CD4-positive, alpha-beta T cell treated with Interleukin-2 at 100 ng/mL for 4 hours (primary cell): ENCODE data around the gene ERVW-1.
"Not testable (repeated sequence)": the region's sequence is repeated elsewhere in the genome, so short reads cannot be mapped to it uniquely, and the experiment has no call there.

ENCODE experiments used
- DNase-seq: peaks from one replicate; pipeline ENCODE4 v3.0.0-alpha.2; 2020; ENCODE audit warnings: low spot score

The ERVW-1 gene

GRCh38 chr7:92477681-92478080 lies at the start of gene ERVW-1:
TSS of gene ERVW-1 (minus strand) at chr7:92477946. CDS start at chr7:92470381, 7,565 bp downstream.
- DNase-seq = not testable (repeated sequence)

GRCh38 chr7:92523110-92523509 lies 45.4 kb upstream of the ERVW-1 start:
- no peak for DNase-seq

- no peak for DNase-seq
Observed at GRCh38 chr7:92520024-92520423, 42.3 kb upstream of the ERVW-1 start.

GRCh38 chr7:92517631-92518030 lies 39.9 kb upstream of the ERVW-1 start:
- no peak for DNase-seq

GRCh38 chr7:92513167-92513902 lies 35.6 kb upstream of the ERVW-1 start:
- DNase-seq = no peak

- no peak for DNase-seq
Observed at GRCh38 chr7:92508946-92509345, 31.2 kb upstream of the ERVW-1 start.

GRCh38 chr7:92506363-92506762 lies 28.6 kb upstream of the ERVW-1 start:
- no peak for DNase-seq

- DNase-seq = no peak
Observed at GRCh38 chr7:92504563-92504962, 26.8 kb upstream of the ERVW-1 start.

- DNase-seq = no peak
Observed at GRCh38 chr7:92503767-92504166, 26.0 kb upstream of the ERVW-1 start.

- DNase-seq = no peak
Observed at GRCh38 chr7:92498557-92498956, 20.8 kb upstream of the ERVW-1 start.

GRCh38 chr7:92496876-92497275 lies 19.1 kb upstream of the ERVW-1 start:
- no peak for DNase-seq

- no peak for DNase-seq
Observed at GRCh38 chr7:92489634-92490033, 11.9 kb upstream of the ERVW-1 start.

- no peak for DNase-seq
Observed at GRCh38 chr7:92487804-92488203, 10.1 kb upstream of the ERVW-1 start.

GRCh38 chr7:92485974-92486373 lies 8.2 kb upstream of the ERVW-1 start:
- no peak for DNase-seq

GRCh38 chr7:92485267-92485892 lies 7.6 kb upstream of the ERVW-1 start:
- no peak for DNase-seq

- DNase-seq = not testable (repeated sequence)
Observed at GRCh38 chr7:92484226-92484625, 6.5 kb upstream of the ERVW-1 start.

GRCh38 chr7:92483624-92484023 lies 5.9 kb upstream of the ERVW-1 start:
- not testable (repeated sequence) for DNase-seq

- DNase-seq = not testable (repeated sequence)
Observed at GRCh38 chr7:92479146-92479545, 1.4 kb upstream of the ERVW-1 start.

- DNase-seq = no peak
Observed at GRCh38 chr7:92478711-92479110, 965 bp upstream of the ERVW-1 start.

GRCh38 chr7:92478095-92478494 lies 349 bp upstream of the ERVW-1 start:
- DNase-seq = no peak

- not testable (repeated sequence) for DNase-seq
Observed at GRCh38 chr7:92475851-92476590, 1.7 kb downstream of the ERVW-1 start.

GRCh38 chr7:92475261-92475770 lies 2.4 kb downstream of the ERVW-1 start:
- not testable (repeated sequence) for DNase-seq

GRCh38 chr7:92473989-92474388 lies 3.8 kb downstream of the ERVW-1 start:
- not testable (repeated sequence) for DNase-seq
